ENCODE measurements around the gene R3HDM2.

The R3HDM2 gene

GRCh38 chr12:57235728-57236131, 195.1 kb downstream of the R3HDM2 start:
- no peak overlapping the region for H3K4me3 ChIP-seq (ENCODE audit: low read depth, low read length)
- TF ChIP-seq CTCF (IDR thresholded peaks at IDR 0.05; ENCODE audit: borderline replicate concordance, insufficient read depth, low read depth, low read length) = no peak

- no peak for TF ChIP-seq CTCF (IDR thresholded peaks at IDR 0.05; ENCODE audit: borderline replicate concordance, insufficient read depth, low read depth, low read length)
- H3K4me3 ChIP-seq (ENCODE audit: low read depth, low read length) = no peak overlapping the region
Measured at GRCh38 chr12:57235017-57235727, 195.7 kb downstream of the R3HDM2 start.

GRCh38 chr12:57234571-57235016, 196.2 kb downstream of the R3HDM2 start:
- H3K4me3 ChIP-seq (ENCODE audit: low read depth, low read length) = no peak overlapping the region
- TF ChIP-seq CTCF (IDR thresholded peaks at IDR 0.05; ENCODE audit: borderline replicate concordance, insufficient read depth, low read depth, low read length) = no peak

- TF ChIP-seq CTCF (IDR thresholded peaks at IDR 0.05; ENCODE audit: borderline replicate concordance, insufficient read depth, low read depth, low read length) = no peak
- no peak overlapping the region for H3K4me3 ChIP-seq (ENCODE audit: low read depth, low read length)
Measured at GRCh38 chr12:57234233-57234570, 196.6 kb downstream of the R3HDM2 start.

GRCh38 chr12:57233357-57234232, 197.2 kb downstream of the R3HDM2 start:
- TF ChIP-seq CTCF (IDR thresholded peaks at IDR 0.05; ENCODE audit: borderline replicate concordance, insufficient read depth, low read depth, low read length) = no peak
- H3K4me3 ChIP-seq (ENCODE audit: low read depth, low read length) = no peak overlapping the region

GRCh38 chr12:57232156-57232756, 198.6 kb downstream of the R3HDM2 start:
- no peak overlapping the region for H3K4me3 ChIP-seq (ENCODE audit: low read depth, low read length)

More at GRCh38 chr12:57232156-57232756, 198.6 kb downstream of the R3HDM2 start:
- no peak for TF ChIP-seq CTCF (IDR thresholded peaks at IDR 0.05; ENCODE audit: borderline replicate concordance, insufficient read depth, low read depth, low read length)

Measured in GM12875 (cell line).